Spleen (tissue), 11 donors: ENCODE results near the gene ARHGEF28. TPM values are rescaled to one million over a fixed set of nuclear protein-coding genes. Genes with fewer than 3 reads are reported as not detected.

ENCODE experiments used
- DNase-seq: peaks from one replicate; pipeline ENCODE4 v3.0.0-alpha.2; 2020
- H3K27ac ChIP-seq, 8 donors: fragments of 200-600 bp; sonication (generic) in 7 of 8; 1 replicate in 4 of 8; 2 replicates in 4 of 8; pipeline versions ENCODE4 v1.5.0 to v1.8.0; 2016 to 2021; ENCODE audit warnings: inconsistent platforms in 4 of 8, mild to moderate bottlenecking in 4 of 8, moderate library complexity in 1 of 8
- H3K27me3 ChIP-seq, 7 donors: fragments of 200-600 bp; sonication (generic) in 6 of 7; replicated peaks in 1 of 7; 1 replicate in 4 of 7; 2 replicates in 3 of 7; pipeline versions ENCODE4 v1.5.0 to v1.8.0; 2016 to 2021; ENCODE audit warnings: inconsistent platforms in 3 of 7, mild to moderate bottlenecking in 1 of 7
- H3K36me3 ChIP-seq, 6 donors: fragments of 200-600 bp; sonication (generic) in 5 of 6; 1 replicate in 4 of 6; 2 replicates in 2 of 6; pipeline versions ENCODE4 v1.5.0 to v1.8.0; 2016 to 2021; ENCODE audit warnings: inconsistent platforms in 2 of 6
- H3K4me1 ChIP-seq, 6 donors: fragments of 200-600 bp; sonication (generic) in 5 of 6; 1 replicate in 3 of 6; 2 replicates in 3 of 6; pipeline versions ENCODE4 v1.5.0 to v1.8.0; 2016 to 2021; ENCODE audit warnings: inconsistent platforms in 3 of 6
- H3K4me3 ChIP-seq, 8 donors: fragments of 200-600 bp; sonication (generic) in 7 of 8; 1 replicate in 4 of 8; 2 replicates in 4 of 8; pipeline versions ENCODE4 v1.5.0 to v1.8.0; 2016 to 2021; ENCODE audit warnings: inconsistent platforms in 4 of 8, mild to moderate bottlenecking in 4 of 8, moderate library complexity in 2 of 8
- H3K9me3 ChIP-seq, 8 donors: fragments of 200-600 bp; sonication (generic) in 7 of 8; 1 replicate in 4 of 8; 2 replicates in 4 of 8; pipeline versions ENCODE4 v1.5.0 to v1.8.0; 2016 to 2021; ENCODE audit warnings: inconsistent platforms in 4 of 8
- CTCF ChIP-seq, 11 experiments: fragments of 200-600 bp in 7 of 11; fragments of 450-650 bp in 4 of 11; sonication (generic) in 4 of 11; IDR thresholded peaks in 8 of 11; conservative IDR thresholded peaks in 3 of 11; 1 replicate in 7 of 11; 2 replicates in 4 of 11; pipeline versions ENCODE4 v1.4.0 to v1.8.0; 2016 to 2021; ENCODE audit warnings: antibody characterized with exemption in 11 of 11, inconsistent platforms in 4 of 11, mild to moderate bottlenecking in 1 of 11
- POLR2A ChIP-seq, 3 donors: fragments of 450-650 bp; IDR thresholded peaks; one replicate each; pipeline ENCODE4 v1.5.1; 2017; ENCODE audit warnings: antibody characterized with exemption in 3 of 3, mild to moderate bottlenecking in 1 of 3
- POLR2AphosphoS5 ChIP-seq, 3 donors: sonication (generic); formaldehyde crosslinking; IDR thresholded peaks; one replicate each; pipeline ENCODE4 v1.5.1; 2017; ENCODE audit warnings: antibody characterized with exemption in 3 of 3
- WGBS, 5 donors: extraction: QIAGEN DNeasy Blood & Tissue Kit in 3 of 5; methylation state at CpG; one replicate each; pipeline versions ENCODE4 v1.1.5 to v1.1.7; 2013 to 2018; 5-methylcytosine and 5-hydroxymethylcytosine counted together
- intact Hi-C: fragments of 100-400 bp; cut with DNase I; formaldehyde crosslinking; loops from one replicate; pipeline ENCODE4 v1.15.0; 2023; ENCODE audit warnings: low total_unique reads
- polyA plus RNA-seq, 3 donors: library from polyadenylated mRNA; stranded (reverse); fragments of 200-250 nt; gene quantifications; one replicate each; pipeline ENCODE4 v1.2.1, GENCODE V29; 2013
- total RNA-seq, 7 donors: library from RNA; depleted of rRNA in 3 of 7; stranded (reverse); fragments of >200 nt in 3 of 7; fragmentation: NEBNext Ultra II Directional in 4 of 7; extraction: Animal tissue kit (Norgen Biotek cat#: 25700) in 4 of 7; gene quantifications; one replicate each; pipeline versions ENCODE4 v1.1.0 to v1.2.1, GENCODE V29; 2016 to 2021
- donor health status: healthy with polysubstance abuse.
- donor health status: DM: no; HTN: no; CAD: no; lungs with moderate emphysema.
- donor health status: DM: no; HTN: no; CAD: no.
- donor health status: Bipolar disorder and iron deficiency.
- donor health status: healthy.
- donor health status: DM: no; HTN: no; CAD: no.
- donor health status: DM: yes; HTN: yes; CAD: no.

ARHGEF28 gene
- total and polyA plus RNA-seq, 10 donors, result 0.53 to 17.5 (median 8.8) TPM

DNA sequence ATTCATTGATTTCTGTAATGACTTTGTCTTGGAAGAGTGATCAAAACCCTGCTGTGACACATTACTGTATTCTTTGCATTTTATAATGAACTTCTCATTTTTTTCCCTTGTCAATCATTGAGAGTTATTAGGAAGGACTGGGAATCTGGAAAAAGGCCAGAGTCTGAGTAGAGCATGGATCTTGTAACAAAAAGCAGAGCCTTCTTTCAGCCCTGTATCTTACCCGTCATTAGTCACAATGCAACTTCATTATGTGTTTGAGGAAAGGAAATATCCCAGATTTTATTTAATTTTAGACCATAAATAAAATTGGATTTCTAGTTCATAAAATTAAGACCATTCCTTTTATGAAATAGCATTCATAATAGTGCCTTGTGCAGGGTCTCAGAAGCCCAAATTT, 131.4 kb downstream of the ARHGEF28 start:
- TF ChIP-seq CTCF (IDR thresholded peaks at IDR 0.05 in 8 of 11, conservative IDR thresholded peaks at IDR 0.05 in 3 of 11) (no peak), POLR2AphosphoS5 (IDR thresholded peaks at IDR 0.05) (no peak), POLR2A (IDR thresholded peaks at IDR 0.05) (no peak)
- no peaks in the 10 kb centered on the region for H3K9me3 ChIP-seq
- no peak overlapping the region for H3K27ac ChIP-seq
- intact Hi-C loops, result no loop called here
- no peak overlapping the region for H3K4me3 ChIP-seq
- DNase-seq, result no peak
- WGBS, 5 donors, result 89 to 100% (median 92%) methylated on average over 1 of the region's 1 CpG
- no peaks in the 10 kb centered on the region for H3K36me3 ChIP-seq
- no peaks in the 10 kb centered on the region for H3K27me3 ChIP-seq
- no peaks in the 10 kb centered on the region for H3K4me1 ChIP-seq

- H3K27ac ChIP-seq, result no peak overlapping the region
- 22 to 96% (median 52%) methylated on average over 1 of the region's 1 CpG for WGBS, 5 donors
- no peaks in the 10 kb centered on the region for H3K4me1 ChIP-seq
- no peaks in the 10 kb centered on the region for H3K36me3 ChIP-seq
- H3K9me3 ChIP-seq, result no peaks in the 10 kb centered on the region
- intact Hi-C loops, result no loop called here
- no peaks in the 10 kb centered on the region for H3K27me3 ChIP-seq
- H3K4me3 ChIP-seq, result no peak overlapping the region
- DNase-seq, result no peak
- TF ChIP-seq CTCF (IDR thresholded peaks at IDR 0.05 in 8 of 11, conservative IDR thresholded peaks at IDR 0.05 in 3 of 11), result no peak
- TF ChIP-seq POLR2A (IDR thresholded peaks at IDR 0.05), result no peak
- no peak for TF ChIP-seq POLR2AphosphoS5 (IDR thresholded peaks at IDR 0.05)
Measured at GRCh38 chr5:73759771-73760170, 133.8 kb downstream of the ARHGEF28 start.

DNA sequence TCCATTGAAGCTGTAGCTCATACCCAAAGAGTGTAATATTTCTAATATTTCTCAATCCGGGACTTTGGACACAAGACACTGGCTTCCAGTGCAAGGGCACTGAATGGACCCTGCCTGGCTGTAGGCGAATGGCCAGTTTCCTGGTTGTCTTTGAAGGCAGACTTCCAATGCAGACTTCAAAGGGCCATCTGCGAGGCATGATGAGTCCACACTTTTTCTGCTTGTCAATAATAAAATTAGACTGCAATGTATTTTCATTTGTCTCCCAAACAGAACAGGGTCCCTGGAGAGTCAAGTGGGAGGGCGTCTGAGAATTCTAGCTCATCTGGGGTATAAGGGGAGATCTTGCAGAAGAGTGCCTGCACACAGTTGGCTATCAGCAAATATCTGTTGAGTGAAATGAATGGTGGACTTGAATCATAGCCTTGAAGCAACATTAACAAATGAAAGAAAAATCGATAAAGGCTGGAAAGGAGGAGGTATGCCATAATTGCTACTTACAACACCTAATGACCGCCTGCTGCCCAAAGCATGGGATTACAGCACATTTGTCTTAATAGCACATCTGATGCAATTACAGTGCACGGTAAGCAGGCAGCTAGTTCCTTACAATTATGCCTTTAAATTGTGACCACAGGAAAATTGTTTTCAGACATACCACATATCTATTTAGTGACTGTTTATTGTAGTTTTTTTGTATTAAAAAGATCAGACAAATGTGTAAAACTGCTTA, 137.5 kb downstream of the ARHGEF28 start:
- 82 to 91% (median 88%) methylated on average over 7 of the region's 7 CpGs for WGBS, 5 donors
- TF ChIP-seq CTCF (IDR thresholded peaks at IDR 0.05 in 8 of 11, conservative IDR thresholded peaks at IDR 0.05 in 3 of 11) (no peak), POLR2A (IDR thresholded peaks at IDR 0.05) (no peak), POLR2AphosphoS5 (IDR thresholded peaks at IDR 0.05) (no peak)

GRCh38 chr5:73764586-73764985, 138.6 kb downstream of the ARHGEF28 start:
- Histone ChIP-seq H3K9me3 (peaks cover 0 to 27% (median 22%) of the 10 kb centered on the region in 8 donors), H3K27me3 (no peaks in the 10 kb centered on the region), H3K4me3 (no peak overlapping the region), H3K4me1 (no peaks in the 10 kb centered on the region), H3K27ac (no peak overlapping the region), H3K36me3 (no peaks in the 10 kb centered on the region)
- 89 to 98% (median 94%) methylated on average over 2 of the region's 2 CpGs for WGBS, 5 donors
- no peak for DNase-seq
- TF ChIP-seq POLR2A (IDR thresholded peaks at IDR 0.05), result no peak
- no peak for TF ChIP-seq CTCF (IDR thresholded peaks at IDR 0.05 in 8 of 11, conservative IDR thresholded peaks at IDR 0.05 in 3 of 11)
- TF ChIP-seq POLR2AphosphoS5 (IDR thresholded peaks at IDR 0.05), result no peak
- intact Hi-C loops, result no loop called here

More for the DNA sequence above, 137.5 kb downstream of the ARHGEF28 start:
- H3K36me3 ChIP-seq, result no peaks in the 10 kb centered on the region
- no peaks in the 10 kb centered on the region for H3K4me1 ChIP-seq
- H3K27me3 ChIP-seq, result no peaks in the 10 kb centered on the region
- intact Hi-C loops, result no loop called here
- H3K4me3 ChIP-seq, result no peak overlapping the region
- no peak overlapping the region for H3K27ac ChIP-seq
- peaks cover 0 to 24% (median 21%) of the 10 kb centered on the region in 8 donors for H3K9me3 ChIP-seq
- no peak for DNase-seq
